ENCODE results near the gene AGBL1.

DNA sequence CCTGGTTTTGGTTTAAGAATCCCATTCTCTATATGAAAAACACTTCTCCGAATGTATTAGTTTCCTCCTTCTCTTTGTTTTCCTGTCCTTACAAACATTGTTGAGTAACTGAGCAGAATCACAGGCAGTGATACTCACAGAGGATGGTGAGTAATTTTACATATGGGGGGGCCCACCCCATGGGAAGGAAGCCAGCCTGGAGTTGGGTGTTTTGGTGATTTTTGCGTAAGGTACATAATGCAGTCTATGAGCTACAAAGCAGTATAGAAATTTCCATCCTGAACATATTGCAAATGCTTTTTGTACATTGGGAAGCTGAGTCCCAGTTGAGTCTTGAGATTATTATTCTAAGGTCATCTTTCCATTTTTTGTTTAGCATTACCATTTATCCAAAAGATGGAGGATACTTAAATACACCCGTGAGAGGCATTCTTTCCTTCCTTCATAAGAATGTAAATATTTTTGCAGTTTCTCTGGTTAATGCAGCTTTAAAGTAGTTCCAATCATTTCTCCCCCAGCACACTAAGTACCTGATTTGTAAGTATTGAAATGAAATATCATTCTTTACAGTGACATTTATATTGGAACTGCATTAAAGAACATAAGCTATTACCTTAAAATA lies 476.8 kb downstream of the AGBL1 start:
- no peak for TF ChIP-seq EZH2 (IDR thresholded peaks at IDR 0.05; ENCODE audit: insufficient read depth, poor library complexity, severe bottlenecking)
- TF ChIP-seq EZH2phosphoT487 (IDR thresholded peaks at IDR 0.05; ENCODE audit: insufficient read depth, low read depth): no peak

Data from GM23248 (cell line).